ENCODE measurements around the gene DLEC1. TPM values are rescaled to one million over a fixed set of nuclear protein-coding genes. Genes with fewer than 3 reads are reported as not detected.

The DLEC1 gene
- total RNA-seq, 1 donor from 2014 or later, result not detected

- DNase-seq (ENCODE audit: low read depth), result no peak
Measured at GRCh38 chr3:38000965-38001455, 38.0 kb upstream of the DLEC1 start.

DNA sequence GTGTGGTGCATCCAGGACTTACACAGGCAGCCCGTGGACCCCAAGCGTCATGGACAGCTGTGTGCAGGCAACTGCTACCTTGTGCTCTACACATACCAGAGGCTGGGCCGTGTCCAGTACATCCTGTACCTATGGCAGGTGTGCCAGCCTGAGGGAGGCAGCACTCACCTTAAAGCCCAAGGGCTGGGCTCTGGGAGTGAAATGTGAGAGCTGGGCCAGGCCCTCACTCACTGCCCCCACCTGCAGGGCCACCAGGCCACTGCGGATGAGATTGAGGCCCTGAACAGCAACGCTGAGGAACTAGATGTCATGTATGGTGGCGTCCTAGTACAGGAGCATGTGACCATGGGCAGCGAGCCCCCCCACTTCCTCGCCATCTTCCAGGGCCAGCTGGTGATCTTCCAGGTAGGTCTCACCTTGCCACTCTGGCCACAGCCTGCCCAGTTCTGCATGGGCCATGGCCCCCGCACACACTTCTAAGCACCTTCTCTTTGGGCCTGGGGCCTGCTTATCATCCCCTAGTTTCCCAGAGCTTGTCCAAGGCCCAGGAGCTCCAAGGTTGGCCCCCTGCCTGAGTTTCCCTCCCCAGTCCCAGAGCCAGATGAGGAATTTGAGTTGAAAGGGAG is 37.4 kb upstream of the DLEC1 start:
- no peak for DNase-seq (ENCODE audit: low read depth)

- DNase-seq (ENCODE audit: low read depth), result no peak
Measured at GRCh38 chr3:38002291-38002876, 36.6 kb upstream of the DLEC1 start.

DNA sequence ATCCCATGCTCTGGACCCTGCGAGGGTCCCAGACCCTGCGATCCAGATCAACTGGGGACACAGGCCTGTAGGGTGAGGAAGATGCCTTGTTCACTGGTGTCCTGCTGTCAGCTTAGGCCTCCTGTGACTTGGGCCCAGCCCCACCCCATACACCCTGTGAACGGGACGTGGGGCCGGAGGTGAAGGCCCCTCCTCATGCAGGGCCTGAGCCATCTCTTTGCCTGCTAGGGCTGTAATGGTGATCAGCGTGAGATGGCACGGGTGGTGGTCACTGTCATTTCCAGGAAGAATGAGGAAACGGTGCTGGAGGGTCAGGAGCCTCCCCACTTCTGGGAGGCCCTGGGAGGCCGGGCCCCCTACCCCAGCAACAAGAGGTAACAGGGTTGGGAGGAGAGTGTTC is 36.1 kb upstream of the DLEC1 start:
- no peak for DNase-seq (ENCODE audit: low read depth)

DNA sequence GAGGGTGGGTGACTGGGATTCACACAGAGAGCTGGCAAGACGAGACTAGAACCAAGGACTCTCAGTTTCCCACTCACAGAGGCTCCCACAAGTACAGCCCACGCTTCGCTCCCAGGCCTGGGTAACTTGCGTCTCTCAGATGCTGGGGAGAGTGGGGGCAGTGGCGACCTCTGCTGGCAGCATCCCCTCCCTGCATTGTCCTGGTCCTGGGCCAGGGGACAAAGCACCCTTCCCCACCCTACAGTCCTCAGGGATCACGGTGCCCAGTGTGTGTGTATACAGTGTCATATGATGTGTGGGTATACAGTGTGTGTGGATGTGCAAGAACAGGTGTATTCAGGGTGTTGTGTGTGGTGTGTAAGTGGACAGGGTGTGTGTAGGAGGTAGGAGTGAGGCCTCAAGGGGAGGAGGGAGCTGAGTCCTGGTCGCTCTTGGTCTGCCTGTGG is 35.6 kb upstream of the DLEC1 start:
- DNase-seq (ENCODE audit: low read depth), result peak; percentile 63

GRCh38 chr3:38003817-38004414 is 35.1 kb upstream of the DLEC1 start:
- DNase-seq (ENCODE audit: low read depth), result no peak

GRCh38 chr3:38004415-38005075 is 34.5 kb upstream of the DLEC1 start:
- DNase-seq (ENCODE audit: low read depth), result peak; percentile 79

DNA sequence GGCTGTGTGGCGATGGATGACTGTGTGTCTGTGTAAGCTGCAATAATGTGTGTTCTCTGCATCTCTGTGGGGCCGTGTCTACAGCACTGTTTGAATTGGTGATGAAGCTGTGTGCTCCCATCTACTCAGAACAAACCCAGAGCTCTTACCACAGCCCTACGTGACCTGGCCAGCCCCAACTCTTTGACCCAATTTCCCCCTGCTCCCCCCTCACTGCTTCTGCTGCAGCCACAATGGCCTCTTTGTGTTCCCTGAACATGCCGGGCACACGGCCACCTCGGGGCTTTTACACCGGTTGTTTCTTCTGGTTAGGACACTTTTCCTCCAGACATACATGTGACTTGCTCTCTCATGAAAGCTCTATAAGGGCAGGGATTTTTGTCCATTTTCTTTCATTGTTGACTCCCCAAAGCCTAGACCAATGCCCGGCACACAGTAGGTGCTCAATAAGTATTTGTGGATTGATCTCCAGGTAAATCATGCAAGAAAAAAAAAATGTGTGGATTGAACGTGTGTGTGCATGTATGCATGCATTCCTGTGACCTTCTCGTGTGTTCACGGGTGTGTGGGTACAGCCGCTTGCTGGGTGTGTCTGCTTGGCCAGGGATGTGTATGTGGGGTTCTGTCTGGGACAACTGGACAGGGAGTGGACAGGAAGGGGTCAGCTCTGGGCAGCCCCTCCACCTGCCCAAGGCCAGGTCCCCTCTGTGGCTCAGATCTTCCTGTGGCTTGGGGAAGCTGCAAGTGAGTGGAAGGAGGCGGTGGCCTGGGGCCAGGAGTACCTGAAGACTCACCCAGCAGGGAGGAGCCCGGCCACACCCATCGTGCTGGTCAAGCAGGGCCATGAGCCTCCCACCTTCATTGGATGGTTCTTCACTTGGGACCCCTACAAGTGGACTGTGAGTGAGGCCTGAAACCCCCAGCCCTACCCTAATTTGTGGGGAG is 33.7 kb upstream of the DLEC1 start:
- DNase-seq (ENCODE audit: low read depth), result no peak

- no peak for DNase-seq (ENCODE audit: low read depth)
Measured at GRCh38 chr3:38006031-38006430, 33.0 kb upstream of the DLEC1 start.

DNA sequence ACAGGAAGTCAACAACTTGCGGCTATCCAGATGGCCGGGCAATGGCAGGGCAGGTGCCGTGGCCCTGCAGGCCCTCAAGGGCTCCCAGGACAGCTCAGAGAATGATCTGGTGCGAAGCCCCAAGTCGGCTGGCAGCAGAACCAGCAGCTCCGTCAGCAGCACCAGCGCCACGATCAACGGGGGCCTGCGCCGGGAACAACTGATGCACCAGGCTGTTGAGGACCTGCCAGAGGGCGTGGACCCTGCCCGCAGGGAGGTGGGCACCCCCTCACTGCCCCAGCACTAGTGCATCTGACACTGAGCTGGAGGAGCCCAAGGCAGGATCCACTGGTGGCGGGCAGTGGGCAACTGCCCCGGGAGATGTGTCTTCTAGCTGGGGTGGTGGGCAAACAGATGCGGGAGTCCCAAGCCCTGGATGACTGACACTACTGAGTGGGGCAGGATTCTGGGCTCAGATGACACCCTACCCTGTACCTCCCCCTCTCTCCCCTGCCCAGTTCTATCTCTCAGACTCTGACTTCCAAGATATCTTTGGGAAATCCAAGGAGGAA is 32.5 kb upstream of the DLEC1 start:
- DNase-seq (ENCODE audit: low read depth), result no peak

GRCh38 chr3:38007754-38008090 is 31.3 kb upstream of the DLEC1 start:
- DNase-seq (ENCODE audit: low read depth), result no peak

- DNase-seq (ENCODE audit: low read depth), result no peak
Measured at GRCh38 chr3:38008191-38008701, 30.8 kb upstream of the DLEC1 start.

DNA sequence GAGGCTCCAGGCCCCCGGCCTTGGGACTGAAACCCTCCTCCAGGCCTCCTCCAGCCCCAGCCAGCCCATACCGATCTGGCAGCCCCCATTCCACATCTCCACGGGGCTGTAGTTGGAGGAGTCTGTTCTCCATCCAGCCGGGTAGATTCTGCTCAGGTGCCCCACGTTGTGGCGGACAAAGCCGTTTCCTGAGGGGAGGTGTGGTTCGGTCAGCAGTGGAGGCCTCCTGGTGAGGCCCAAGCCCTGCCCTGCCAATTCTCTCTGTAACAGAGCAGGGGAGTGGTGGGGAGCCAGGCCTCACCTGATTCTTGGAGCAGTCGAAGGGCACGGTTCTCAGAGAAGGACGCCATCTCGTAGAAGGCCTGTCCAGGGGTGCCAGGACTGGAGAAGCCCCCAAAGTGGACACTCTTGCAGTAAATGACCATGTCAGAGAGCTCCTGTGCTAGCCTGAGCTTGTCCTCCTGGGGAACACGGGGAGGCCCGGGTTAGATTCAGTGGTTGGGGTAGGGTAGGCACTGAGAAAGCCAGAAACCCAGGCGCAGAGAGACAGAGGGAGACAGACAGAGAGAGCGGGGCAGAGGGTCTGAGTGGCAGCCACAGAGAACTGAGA is 29.9 kb upstream of the DLEC1 start:
- DNase-seq (ENCODE audit: low read depth), result no peak

DNA sequence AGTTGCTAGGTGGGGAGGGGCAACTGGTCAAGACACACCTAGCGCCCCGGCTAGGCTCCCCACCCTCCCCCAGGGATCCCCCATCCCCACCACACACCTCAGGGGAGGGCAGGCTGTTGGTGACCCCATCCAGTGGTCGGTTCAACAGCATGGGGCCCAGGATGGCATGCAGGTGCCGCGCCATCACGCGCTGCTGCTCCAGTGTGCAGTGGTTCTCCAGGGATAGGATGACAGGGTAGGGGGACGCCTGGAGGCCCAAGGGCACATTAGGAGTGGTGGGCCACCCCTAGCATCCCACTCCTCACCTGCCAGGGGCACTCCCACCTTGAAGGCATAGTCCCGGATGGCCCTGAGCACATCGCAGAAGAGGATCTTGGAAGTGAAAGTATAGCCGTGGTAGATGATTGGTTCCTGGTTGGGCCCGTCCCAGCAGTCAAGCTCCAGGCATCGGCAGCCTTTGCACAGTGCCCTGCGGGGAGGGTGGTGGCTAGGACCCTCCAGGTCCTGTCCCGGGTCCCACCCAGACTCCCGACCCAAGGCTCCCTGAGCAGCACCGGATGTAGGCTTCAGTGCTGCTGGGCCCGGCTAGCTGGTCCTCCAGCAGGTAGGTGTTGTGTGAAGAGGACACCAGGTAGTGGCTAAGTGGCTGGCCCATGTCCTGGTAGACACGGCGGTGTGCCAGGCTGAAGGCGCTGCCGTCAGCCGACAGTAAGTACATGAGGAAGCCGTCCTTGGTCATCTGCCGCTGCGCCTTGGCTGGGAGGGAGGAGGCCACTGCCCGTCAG is 29.0 kb upstream of the DLEC1 start:
- DNase-seq (ENCODE audit: low read depth), result no peak

DNA sequence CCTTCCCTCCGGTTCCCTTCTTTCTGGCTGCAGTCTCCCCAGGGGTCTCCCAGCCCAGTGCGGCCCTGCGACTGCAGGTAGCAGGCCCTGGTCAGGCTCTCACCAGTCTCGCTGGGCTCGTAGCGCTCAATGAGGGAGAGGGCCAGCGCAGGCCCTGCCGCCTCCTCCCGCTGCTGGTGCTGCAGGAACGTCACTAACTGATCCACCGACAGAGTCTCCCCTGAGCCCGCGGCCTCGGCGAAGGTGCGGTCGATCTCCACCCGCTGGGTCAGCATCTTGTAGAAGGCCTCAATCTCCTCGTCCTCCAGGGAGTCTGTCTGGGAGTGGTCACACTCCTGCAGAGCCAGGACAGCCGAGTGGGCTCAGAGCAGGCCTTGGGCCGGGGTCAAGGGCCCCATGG is 27.9 kb upstream of the DLEC1 start:
- no peak for DNase-seq (ENCODE audit: low read depth)

DNA sequence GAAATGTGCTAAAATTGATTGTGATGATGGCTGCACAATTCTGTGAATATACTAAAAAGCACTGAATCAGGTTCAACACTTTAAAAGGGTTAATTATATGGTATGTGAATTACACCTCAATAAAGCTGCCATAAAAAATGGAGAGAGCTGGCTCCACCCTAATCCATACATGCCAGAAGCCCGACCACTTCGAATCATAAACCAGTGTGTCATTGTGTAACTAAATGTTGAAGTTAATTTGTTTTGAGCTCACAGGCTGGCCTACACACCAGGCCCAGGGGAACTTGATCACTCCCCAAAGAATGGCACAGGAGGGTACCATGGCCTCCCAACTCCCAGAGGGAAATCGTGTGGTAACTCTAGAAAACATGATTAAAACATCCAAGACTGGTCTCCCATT is 23.5 kb upstream of the DLEC1 start:
- no peak for DNase-seq (ENCODE audit: low read depth)

DNA sequence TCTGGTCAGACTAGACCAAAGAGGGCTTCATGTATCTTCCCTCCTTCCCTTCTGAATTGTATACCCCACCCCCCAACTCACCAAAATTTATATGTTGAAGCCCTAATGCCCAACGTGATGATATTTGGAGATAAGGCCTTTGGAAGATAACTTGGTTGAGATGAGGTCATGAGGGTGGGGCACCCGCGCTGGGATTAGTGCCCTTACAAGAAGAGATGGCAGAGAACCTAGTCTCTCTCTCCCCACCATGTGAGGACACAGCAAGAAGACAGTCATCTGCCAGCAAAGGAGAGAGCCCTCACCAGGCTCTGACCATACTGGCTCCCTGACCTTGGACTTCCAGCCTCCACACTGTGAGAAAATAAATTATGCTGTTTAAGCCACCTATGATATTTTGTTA is 23.0 kb upstream of the DLEC1 start:
- DNase-seq (ENCODE audit: low read depth), result no peak

GRCh38 chr3:38016410-38016809 is 22.6 kb upstream of the DLEC1 start:
- no peak for DNase-seq (ENCODE audit: low read depth)

GRCh38 chr3:38016847-38017444 is 22.1 kb upstream of the DLEC1 start:
- DNase-seq (ENCODE audit: low read depth), result no peak

All from myocyte (in vitro differentiated cells).